GM21447 (cell line): ENCODE results near the gene CACNG8.

ENCODE experiments used
- ATAC-seq: cut with Tn5 transposase; IDR thresholded peaks from one replicate; pipeline ENCODE4 v1.9.1; 2021; ENCODE audit not compliant: unreplicated experiment

CACNG8 gene

GRCh38 chr19:53992211-53992610, 29.5 kb downstream of the CACNG8 start:
- ATAC-seq = no peak

- ATAC-seq = no peak
These were observed 30.1 kb downstream of the CACNG8 start for GRCh38 chr19:53992815-53993214.

GRCh38 chr19:53993448-53993847, 30.7 kb downstream of the CACNG8 start:
- ATAC-seq = no peak

- ATAC-seq = no peak
These were observed 32.1 kb downstream of the CACNG8 start for GRCh38 chr19:53994811-53995210.

GRCh38 chr19:53998223-53998622, 35.5 kb downstream of the CACNG8 start:
- no peak for ATAC-seq

- no peak for ATAC-seq
These were observed 37.0 kb downstream of the CACNG8 start for GRCh38 chr19:53999694-54000093.

GRCh38 chr19:54001496-54001895, 38.8 kb downstream of the CACNG8 start:
- no peak for ATAC-seq

- ATAC-seq = no peak
These were observed 40.0 kb downstream of the CACNG8 start for GRCh38 chr19:54002495-54003315.

GRCh38 chr19:54009440-54009839, 46.7 kb downstream of the CACNG8 start:
- ATAC-seq = no peak

GRCh38 chr19:54010474-54010873, 47.7 kb downstream of the CACNG8 start:
- ATAC-seq = no peak

- ATAC-seq = no peak
These were observed 48.9 kb downstream of the CACNG8 start for GRCh38 chr19:54011507-54012211.

- ATAC-seq = no peak
These were observed 51.1 kb downstream of the CACNG8 start for GRCh38 chr19:54013866-54014265.

- ATAC-seq = no peak
These were observed 52.3 kb downstream of the CACNG8 start for GRCh38 chr19:54014920-54015560.

GRCh38 chr19:54017261-54017660, 54.5 kb downstream of the CACNG8 start:
- ATAC-seq = no peak

- no peak for ATAC-seq
These were observed 58.6 kb downstream of the CACNG8 start for GRCh38 chr19:54021363-54021762.

- no peak for ATAC-seq
These were observed 59.2 kb downstream of the CACNG8 start for GRCh38 chr19:54021932-54022331.

- ATAC-seq = no peak
These were observed 60.5 kb downstream of the CACNG8 start for GRCh38 chr19:54023191-54023590.

GRCh38 chr19:54024660-54025059, 61.9 kb downstream of the CACNG8 start:
- no peak for ATAC-seq

- ATAC-seq = no peak
These were observed 63.9 kb downstream of the CACNG8 start for GRCh38 chr19:54026656-54027055.

- no peak for ATAC-seq
These were observed 66.6 kb downstream of the CACNG8 start for GRCh38 chr19:54029301-54029700.

- no peak for ATAC-seq
These were observed 67.3 kb downstream of the CACNG8 start for GRCh38 chr19:54029930-54030490.
